DND-41 (cell line): ENCODE data around the gene KAZN.

ENCODE experiments used
- CTCF ChIP-seq: IDR thresholded peaks from 2 replicates; pipeline ENCODE4 v1.5.1; 2012; ENCODE audit warnings: borderline replicate concordance, low read length, moderate library complexity, mild to moderate bottlenecking; ENCODE audit not compliant: poor library complexity, severe bottlenecking; ENCODE audit errors: extremely low read depth
- EZH2 ChIP-seq: IDR thresholded peaks from 3 replicates; pipeline ENCODE4 v1.6.1; 2012; ENCODE audit warnings: borderline replicate concordance, low read depth, mild to moderate bottlenecking, moderate library complexity, low read length, inconsistent platforms; ENCODE audit not compliant: severe bottlenecking

GRCh38 chr1:14842361-14842760, 243.9 kb downstream of the KAZN start:
- no peak for TF ChIP-seq CTCF
- TF ChIP-seq EZH2: no peak
